ENCODE measurements around the gene SAMD11. TPM values are rescaled to one million over a fixed set of nuclear protein-coding genes. Genes with fewer than 3 reads are reported as not detected.
"Not testable (repeated sequence)": the region's sequence is repeated elsewhere in the genome, so short reads cannot be mapped to it uniquely, and the experiment has no call there.

The SAMD11 gene
- total RNA-seq, 2 donors from 2014 or later, result 5.1 to 7.5 TPM

GRCh38 chr1:979744-980072 lies 56.0 kb downstream of the SAMD11 start:
- intact Hi-C loops (cut with DNase I), result loop anchor here in 1 of 2 donors (5.0 kb wide), 1 partner anchor 83 kb away; no protein-coding TSS in a partner anchor
- no peak for ATAC-seq

DNA sequence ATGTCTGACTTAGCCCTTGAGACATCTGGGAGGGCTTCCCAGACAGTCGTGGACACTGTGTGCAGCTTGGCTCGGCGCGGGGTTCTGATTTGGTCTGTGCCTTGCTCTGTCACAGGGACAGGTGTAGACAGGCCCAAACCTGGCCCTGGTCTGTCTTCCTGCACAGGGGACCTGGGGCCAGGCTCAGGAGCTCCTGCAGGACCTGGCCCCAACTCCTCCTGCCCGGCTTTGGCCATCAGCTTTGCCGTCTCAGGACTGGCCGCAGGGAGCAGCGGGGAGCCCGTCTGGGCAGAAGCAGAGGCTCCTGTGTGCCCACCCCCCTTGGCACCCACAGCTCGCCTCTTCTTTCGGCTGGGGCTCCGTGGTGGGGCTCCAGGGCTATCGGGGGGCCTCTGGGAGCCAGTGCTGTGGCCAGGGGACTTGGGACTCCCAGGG lies 56.4 kb downstream of the SAMD11 start:
- ATAC-seq (no peak), DNase-seq (peak; percentile 24)
- intact Hi-C loops (cut with DNase I), result loop anchor here in 1 of 2 donors (5.0 kb wide), 1 partner anchor 82 kb away; no protein-coding TSS in a partner anchor

More at GRCh38 chr1:979744-980072, 56.0 kb downstream of the SAMD11 start:
- DNase-seq, result no peak

- peak; percentile 66 for DNase-seq
- peak; percentile 71 to 78 for ATAC-seq
- intact Hi-C loops (cut with DNase I), result loop anchor here in 1 of 2 donors (5.0 kb wide), 1 partner anchor 82 kb away; no protein-coding TSS in a partner anchor
Measured at GRCh38 chr1:980602-981395, 57.1 kb downstream of the SAMD11 start.

GRCh38 chr1:981491-981954 lies 57.8 kb downstream of the SAMD11 start:
- DNase-seq (peak; percentile 25), ATAC-seq (peak in 1 of 2 donors; percentile 7)
- intact Hi-C loops (cut with DNase I), result loop anchor here in 1 of 2 donors (5.0 kb wide), 1 partner anchor 81 kb away; no protein-coding TSS in a partner anchor

DNA sequence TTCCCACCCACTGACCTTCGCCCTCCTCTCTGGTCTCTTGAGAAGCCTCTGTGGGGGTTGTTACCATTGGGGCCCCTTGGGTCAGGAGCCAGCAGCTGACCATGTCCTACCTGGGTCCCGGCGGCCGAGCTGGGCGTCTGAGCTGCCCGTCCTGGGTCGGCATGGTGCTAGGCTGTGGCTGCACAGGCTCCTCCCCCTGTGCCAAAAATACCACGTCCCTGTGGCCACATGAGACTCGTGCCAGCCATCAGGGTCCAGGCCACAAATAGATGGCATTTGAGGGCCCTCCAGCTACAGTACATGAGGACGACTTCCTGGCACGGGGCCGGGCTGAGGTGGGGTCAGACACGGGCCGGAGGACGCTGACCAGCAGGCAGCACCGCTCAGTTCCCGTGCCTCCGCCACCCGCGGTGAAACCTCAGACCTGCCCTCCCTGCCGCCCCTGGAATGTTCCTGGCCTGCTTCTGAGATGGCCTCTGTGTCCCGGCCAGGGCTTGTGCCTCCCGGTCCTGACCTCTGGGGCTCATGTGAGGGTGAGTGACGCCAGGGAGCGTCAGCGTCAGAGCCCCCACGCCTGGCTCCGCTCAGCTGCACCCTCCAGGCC lies 58.3 kb downstream of the SAMD11 start, which contains the start of gene PERM1:
Gene PERM1 (minus strand): TSS at position 139 of the 604 bp plus-strand sequence. CDS start 1,064 bp downstream, outside the sequence.
- DNase-seq (peak; percentile 72), ATAC-seq (peak; percentile 64 to 68)
- intact Hi-C loops (cut with DNase I), result loop anchor here (2.0 to 5.0 kb wide), 2 partner anchors 80 to 81 kb away; no protein-coding TSS in a partner anchor

DNA sequence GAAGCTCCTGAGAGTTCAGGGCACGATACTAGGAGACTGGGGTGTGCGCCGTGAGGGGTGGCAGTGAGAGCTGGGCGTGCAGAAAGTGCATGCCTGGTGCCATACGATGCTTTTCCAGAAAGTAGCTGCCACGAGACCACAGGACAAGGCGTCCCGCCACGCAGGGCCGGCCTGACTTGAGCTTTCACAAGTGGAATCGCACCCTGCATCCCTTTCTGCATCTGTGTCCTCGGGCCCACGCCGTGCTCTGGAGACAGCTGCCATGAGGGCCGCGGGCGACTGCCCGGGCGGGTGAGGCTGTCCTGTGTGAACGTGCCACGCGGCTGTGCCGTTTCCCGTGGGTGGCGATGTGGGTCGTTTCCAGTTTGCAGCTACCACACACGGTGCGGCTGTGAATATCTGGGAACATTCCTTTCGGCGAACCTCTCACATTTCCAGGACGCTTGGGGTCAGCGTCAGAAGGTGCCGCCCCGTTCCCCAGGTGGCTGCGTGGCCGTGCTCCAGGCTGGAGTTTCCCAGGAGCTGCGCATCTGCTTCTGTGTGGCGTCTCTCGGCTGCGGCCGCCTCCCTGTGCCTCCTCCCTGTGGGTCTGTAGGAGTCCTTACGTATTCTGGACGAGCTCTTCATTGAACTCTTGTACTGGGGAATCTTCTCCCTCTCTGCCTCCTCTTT lies 59.2 kb downstream of the SAMD11 start:
- no peak for ATAC-seq
- intact Hi-C loops (cut with DNase I), result loop anchor here (2.0 to 5.0 kb wide), 2 partner anchors 79 to 80 kb away; no protein-coding TSS in a partner anchor
- DNase-seq, result peak; percentile 33

DNA sequence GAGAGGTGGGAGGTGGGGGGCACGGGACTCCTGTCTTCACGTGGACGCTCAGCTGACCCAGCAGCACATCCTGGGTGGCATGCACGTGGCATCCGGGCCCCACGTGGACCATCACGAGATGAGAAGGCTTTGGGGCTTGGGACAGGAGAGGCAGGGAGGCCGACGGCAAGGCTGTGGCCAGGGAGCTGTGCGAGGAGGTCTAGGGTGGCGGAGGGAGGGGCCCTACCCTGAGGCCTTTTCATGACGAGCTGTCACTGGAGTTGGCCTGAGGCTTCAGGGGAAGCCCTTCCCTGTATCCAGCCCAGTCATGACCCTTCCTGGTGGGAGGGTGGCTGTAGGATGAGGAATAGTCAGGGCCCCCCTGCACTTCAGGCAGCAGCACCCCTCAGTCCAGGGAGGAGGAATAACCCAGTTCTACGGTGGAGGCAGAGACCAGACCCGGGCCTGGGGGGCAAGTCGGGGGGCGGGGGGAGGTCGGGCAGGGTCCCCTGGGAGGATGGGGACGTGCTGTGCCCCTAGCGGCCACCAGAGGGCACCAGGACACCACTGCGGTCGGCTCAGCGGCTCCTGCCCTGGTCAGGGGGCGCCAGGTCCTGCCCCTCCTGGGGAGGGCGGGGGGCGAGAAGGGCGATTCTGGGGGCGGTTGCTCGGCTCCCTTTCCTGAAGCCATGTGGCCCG lies 60.2 kb downstream of the SAMD11 start:
- intact Hi-C loops (cut with DNase I), result loop anchor here (2.0 to 5.0 kb wide), 2 partner anchors 78 to 79 kb away; no protein-coding TSS in a partner anchor
- DNase-seq, result peak; percentile 63
- ATAC-seq, result peak; percentile 7 to 23

DNA sequence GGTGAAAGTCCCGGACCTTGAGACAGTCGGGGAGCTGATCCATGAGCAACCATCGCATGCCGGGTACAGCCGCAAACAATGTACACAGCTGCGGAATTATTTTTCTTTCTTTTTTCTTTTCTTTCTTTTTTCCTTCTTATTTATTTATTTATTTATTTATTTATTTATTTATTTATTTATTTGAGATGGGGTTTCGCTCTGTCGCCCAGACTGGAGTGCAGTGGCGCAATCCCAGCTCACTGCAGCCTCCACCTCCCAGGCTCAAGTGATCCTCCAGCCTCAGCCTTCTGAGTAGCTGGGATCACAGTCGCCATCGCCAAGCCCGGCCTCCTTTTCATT lies 60.7 kb downstream of the SAMD11 start:
- intact Hi-C loops (cut with DNase I), result loop anchor here in 1 of 2 donors (5.0 kb wide), 1 partner anchor 78 kb away; no protein-coding TSS in a partner anchor
- DNase-seq, result no peak
- ATAC-seq, result no peak

- DNase-seq (no peak), ATAC-seq (no peak)
- intact Hi-C loops (cut with DNase I), result no loop called here
Measured at GRCh38 chr1:985126-985525, 61.4 kb downstream of the SAMD11 start.

- ATAC-seq; DNase-seq; intact Hi-C loops (cut with DNase I): not testable (repeated sequence)
Measured at GRCh38 chr1:988061-988460, 64.3 kb downstream of the SAMD11 start.

DNA sequence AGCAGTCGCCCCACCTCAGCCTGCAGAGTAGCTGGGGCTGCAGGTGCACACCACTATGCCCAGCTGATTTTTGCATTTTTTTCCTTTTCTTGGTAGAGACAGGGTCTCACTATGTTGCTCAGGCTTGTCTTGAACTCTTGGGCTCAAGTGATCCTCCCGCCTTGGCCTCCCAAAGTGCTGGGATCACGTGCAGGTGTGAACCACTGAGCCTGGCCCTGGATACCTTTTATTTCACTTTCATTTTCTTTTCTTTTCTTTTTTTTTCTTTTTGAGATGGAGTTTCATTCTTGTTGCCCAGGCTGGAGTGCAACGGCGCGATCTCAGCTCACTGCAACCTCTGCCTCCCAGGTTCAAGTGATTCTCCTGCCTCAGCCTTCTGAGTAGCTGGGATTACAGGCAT lies 67.6 kb downstream of the SAMD11 start:
- intact Hi-C loops (cut with DNase I); DNase-seq; ATAC-seq: not testable (repeated sequence)

DNA sequence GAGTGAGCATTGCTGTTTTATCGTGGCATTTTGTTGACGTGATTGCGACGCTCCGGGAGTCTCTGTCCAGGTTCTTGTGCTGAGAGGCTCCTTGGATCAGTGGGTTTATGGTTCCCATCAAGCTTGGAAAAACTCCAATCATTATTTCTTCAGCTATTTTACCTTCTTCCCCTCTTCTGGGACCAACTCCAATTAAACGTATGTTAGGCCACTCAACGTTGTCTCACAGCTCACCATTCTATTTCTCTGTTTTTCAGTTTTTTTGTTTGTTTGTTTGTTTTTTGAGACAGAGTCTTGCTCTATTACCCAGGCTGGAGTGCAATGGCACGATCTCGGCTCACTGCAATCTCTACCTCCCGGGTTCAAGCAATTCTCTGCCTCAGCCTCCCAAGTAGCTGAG lies 68.2 kb downstream of the SAMD11 start:
- no peak for ATAC-seq
- intact Hi-C loops (cut with DNase I), result no loop called here
- no peak for DNase-seq

GRCh38 chr1:992362-992761 lies 68.6 kb downstream of the SAMD11 start:
- no peak for ATAC-seq
- intact Hi-C loops (cut with DNase I), result no loop called here
- no peak for DNase-seq

DNA sequence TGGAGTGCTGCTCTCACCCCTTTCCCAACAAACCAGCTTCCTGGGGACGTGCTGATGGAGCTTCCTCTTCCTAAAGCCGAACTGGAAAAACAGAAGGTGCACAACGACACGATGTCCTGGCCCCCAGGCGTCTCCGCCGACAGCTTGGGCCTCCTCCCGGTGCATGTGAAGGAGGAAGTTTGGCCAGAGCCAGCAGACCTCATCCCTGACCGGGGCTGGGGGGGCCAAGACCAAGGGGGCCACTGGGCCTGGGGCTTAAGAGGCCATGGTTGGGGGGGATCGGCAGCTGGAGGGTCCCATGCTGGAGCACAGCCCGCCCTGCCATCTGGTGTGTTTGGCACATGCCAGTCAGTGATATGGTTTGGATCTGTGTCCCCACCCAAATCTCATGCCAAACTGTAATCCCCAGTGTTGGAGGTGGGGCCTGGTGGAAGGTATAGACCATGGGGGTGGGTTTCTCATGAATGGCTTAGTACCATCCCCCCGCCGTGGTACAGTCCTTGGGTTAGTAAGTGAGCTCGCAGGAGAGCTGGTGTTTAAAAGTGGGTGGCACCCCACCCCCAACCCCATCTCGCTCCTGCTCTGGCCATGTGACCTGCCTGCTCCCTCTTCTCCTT lies 69.8 kb downstream of the SAMD11 start:
- intact Hi-C loops (cut with DNase I), result no loop called here
- no peak for DNase-seq
- no peak for ATAC-seq
